GM23338 (cell line): Measurements from ENCODE around the gene DNAH6.
"Not testable (repeated sequence)": the region's sequence is repeated elsewhere in the genome, so short reads cannot be mapped to it uniquely, and the experiment has no call there.

Experiments used
- CREB1 ChIP-seq: fragments of 250-450 bp; sonication (Bioruptor Pico); IDR thresholded peaks from 2 replicates; pipeline ENCODE4 v1.5.0; 2020; ENCODE audit warnings: low read depth, mild to moderate bottlenecking, moderate library complexity
- CTCF ChIP-seq, 2 experiments: fragments of 200-600 bp in 1 of 2; sonication (generic) in 1 of 2; conservative IDR thresholded peaks; 2 replicates each; pipeline versions ENCODE4 v1.5.1 to v1.6.1; 2016 to 2017; ENCODE audit warnings: antibody characterized with exemption in 2 of 2, low read depth in 2 of 2, mild to moderate bottlenecking in 2 of 2, moderate library complexity in 1 of 2
- EZH2 ChIP-seq: fragments of 200-600 bp; sonication (generic); IDR thresholded peaks from one replicate; pipeline ENCODE4 v1.8.0; 2017; ENCODE audit warnings: antibody characterized with exemption, mild to moderate bottlenecking, low read depth; ENCODE audit not compliant: unreplicated experiment
- POLR2AphosphoS5 ChIP-seq: IDR thresholded peaks from 2 replicates; pipeline ENCODE4 v1.6.1; 2016; ENCODE audit warnings: antibody characterized with exemption, low read depth
- ZNF114 ChIP-seq: fragments of 250-450 bp; sonication (Bioruptor Pico); IDR thresholded peaks from 2 replicates; pipeline ENCODE4 v1.5.0; 2020; ENCODE audit warnings: mild to moderate bottlenecking, moderate library complexity

GRCh38 chr2:84472423-84472822 is 43.9 kb upstream of the DNAH6 start:
- TF ChIP-seq CTCF (conservative IDR thresholded peaks at IDR 0.05; ENCODE audit: low read depth in 2 of 2); POLR2AphosphoS5; ZNF114 (CRISPR knock-in tag); EZH2; CREB1 (CRISPR knock-in tag): not testable (repeated sequence)
